Left hindlimb (tissue), 1 donor: ENCODE measurements around the gene CELA3B.
"Not testable (repeated sequence)": the region's sequence is repeated elsewhere in the genome, so short reads cannot be mapped to it uniquely, and the experiment has no call there.

ENCODE experiments used
- DNase-seq: peaks from one replicate; pipeline ENCODE4 v3.0.0-alpha.2; 2018

CELA3B gene

DNA sequence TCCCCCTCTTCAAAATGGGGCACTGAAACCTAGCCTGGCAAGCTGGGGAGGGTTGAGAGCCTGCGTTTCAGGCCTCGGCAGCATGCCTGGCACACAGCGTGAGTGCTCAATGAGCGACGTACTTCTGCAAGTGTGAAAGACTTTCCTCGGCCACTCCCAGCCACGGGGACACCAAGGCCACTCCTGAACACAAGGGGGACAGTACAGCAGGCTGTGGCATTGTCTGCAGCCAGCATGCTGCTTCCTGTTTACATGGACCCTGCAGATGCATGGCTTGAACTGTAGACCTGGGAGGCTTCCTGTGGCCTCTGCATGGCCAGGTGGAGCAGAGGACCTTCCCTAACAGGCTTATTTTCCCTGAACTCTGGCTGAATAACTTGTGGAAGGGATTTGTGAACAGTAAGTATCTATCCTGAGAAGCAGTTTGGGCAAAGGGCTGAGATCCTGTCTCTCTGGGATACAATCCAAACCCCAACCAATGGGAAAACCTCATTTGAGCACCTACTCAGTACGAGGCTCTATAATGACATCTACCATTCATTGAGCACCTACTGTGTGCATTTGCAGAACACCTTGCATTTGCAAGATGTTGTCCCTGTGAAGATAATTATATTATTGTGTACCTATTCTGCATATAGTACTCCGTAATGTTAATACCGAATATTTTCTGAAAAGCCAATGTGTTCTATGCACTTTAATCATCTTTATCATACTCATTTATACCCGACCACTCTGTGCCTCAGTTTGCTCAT, 29.8 kb upstream of the CELA3B start:
- DNase-seq, result peak; percentile 17

- DNase-seq, result no peak
These were observed 26.1 kb upstream of the CELA3B start for GRCh38 chr1:21950734-21951133.

GRCh38 chr1:21951226-21951870, 25.5 kb upstream of the CELA3B start:
- no peak for DNase-seq

DNA sequence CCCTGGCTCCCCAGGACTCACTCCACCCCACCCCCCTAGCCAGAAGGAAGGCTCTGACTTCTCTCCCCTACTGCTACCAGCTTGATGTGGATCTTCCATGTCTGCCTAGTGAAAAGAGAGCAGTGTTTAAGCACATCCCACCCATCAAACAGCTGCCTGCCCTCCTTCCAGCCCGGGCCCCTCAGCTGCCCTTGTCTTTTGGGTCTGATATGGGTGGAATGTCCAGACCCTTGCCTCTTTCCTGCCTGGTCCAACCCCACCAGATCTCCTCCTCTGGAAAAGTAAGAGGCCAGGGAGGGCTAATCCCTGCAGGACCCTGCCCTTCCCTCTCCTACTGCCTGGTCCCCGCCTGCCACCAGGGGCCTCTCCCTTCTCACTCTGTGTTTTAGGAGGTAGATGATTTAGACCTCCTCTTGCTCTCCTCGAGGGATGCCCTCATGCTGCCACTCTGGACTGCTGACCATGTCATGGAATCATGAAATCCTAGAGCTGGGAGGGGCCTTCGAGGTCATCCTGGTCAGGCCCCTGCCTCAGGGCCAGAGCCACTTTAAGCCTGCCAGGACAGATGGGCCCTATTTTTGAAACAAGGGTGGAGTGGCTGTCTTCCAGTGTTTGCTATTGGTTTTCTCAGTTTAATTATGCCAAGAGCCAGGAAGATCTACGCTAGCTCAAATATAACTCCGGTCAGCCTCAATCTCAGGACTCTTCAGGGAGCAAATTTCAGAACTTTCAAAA, 23.9 kb upstream of the CELA3B start:
- no peak for DNase-seq

GRCh38 chr1:21955058-21955457, 21.8 kb upstream of the CELA3B start:
- no peak for DNase-seq

DNA sequence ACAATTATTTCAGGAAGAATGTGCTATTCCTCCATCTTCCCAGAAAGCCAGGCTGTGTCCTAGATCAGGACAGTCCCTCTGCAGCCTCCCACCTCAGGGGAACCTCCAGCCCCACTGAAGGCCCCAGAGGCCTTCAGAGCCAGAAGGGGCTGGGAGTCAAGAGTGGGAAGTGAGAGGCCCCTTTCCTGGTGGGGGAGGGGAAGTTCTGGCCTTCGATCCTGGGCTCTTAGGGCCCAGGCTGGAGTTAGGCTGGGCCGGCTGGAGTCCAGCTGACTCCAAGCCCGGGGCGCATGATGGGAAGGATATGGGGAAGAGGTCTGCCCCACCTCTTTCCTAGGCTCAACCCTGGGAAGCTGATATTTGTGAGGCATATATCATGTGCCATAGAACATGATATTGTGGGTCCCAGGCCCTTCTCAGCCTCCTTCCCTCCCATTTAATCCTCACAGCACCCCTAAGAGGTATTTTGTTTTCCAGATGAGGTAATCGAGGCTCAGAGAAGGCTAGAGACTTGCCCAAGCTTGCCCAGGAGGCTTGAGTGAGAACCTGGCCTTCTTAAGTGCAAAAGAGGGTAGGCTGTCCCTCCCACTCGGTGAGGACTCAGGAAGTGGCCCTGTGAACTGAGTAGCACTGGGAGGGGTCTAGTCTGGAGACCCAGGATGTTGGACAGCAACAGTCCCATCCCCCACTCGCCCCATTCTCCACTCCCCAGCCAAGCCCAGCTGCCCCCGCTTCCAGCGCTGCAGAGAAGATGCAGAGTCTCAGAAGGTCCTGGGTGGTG, 21.1 kb upstream of the CELA3B start:
- no peak for DNase-seq

DNA sequence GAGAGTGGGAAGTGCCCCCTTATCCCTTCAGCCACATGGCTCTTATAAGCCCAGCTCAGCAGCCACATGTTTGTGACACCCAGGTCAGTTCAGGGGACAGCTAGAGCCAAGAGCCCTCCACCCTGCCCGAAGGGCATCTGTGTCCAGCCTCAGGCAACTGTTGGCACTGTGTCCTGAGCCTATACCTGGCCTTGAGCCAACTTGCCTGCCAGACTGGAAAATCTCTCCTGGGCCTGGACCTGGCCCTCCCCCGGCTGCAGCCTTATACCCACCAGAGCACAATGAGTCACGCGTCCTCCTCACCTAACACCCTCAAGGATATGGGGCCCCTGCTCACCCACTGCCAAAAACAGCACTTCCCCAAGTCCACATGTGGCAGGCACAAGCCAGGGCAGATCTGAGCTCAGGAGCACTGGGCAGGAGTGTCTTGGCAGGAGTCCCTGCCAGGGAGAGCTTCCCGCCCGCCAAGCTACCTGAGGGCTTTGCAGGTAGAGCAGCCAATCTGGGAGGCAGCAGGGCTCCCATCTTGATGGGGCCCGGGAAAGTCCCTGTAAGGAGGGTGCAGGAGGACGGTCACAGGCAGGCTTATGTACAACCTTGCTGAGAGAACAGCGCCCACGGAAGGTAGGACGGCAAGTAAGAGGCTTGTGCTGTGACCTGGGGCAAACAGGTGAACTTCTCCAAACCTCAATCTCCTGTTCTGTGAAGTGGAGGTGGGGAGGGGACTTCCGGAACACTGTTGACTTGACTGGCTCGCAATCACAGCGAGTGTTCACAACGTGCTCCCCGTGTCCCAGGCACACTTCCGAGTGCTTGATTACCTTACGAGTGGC, 19.9 kb upstream of the CELA3B start:
- DNase-seq, result no peak

DNA sequence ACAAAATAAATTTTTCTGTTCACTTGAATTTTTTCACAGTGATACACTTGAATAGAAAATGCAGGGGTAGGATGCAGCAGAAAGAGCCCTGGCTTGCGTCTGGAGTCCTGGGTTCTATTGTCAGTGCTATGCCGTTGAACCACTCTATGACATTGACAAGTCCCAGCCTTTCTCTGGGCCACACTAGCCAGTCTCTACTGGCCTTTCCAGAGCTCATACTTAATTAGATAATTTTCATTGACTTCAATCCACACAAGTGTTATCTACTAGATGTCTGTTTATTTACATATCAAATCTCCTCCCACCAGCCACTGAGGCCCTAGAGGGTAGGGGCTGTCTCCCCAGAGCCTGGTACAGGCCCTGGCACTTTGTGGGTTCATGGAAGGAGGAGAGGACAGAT, 15.5 kb upstream of the CELA3B start:
- no peak for DNase-seq

DNA sequence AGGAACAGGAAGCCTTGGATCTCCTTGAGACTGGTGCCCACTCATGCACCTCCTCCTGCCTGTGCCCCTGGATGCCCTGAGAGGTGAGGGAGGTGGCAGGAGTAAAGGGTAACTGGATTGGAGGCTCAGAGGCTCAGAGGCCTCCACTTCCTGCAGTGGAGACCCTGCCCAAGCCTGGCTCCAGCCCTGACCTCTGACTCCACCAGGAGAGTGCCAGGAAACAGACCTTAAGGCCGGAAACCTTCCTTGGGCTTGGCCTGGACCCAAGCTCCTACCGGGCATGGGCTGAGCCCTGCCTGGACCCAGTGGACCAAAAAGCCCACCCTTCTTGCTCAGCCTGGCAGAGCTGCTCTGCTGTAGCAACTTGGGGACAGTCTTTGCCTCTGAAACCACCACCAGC, 15.0 kb upstream of the CELA3B start:
- no peak for DNase-seq

DNA sequence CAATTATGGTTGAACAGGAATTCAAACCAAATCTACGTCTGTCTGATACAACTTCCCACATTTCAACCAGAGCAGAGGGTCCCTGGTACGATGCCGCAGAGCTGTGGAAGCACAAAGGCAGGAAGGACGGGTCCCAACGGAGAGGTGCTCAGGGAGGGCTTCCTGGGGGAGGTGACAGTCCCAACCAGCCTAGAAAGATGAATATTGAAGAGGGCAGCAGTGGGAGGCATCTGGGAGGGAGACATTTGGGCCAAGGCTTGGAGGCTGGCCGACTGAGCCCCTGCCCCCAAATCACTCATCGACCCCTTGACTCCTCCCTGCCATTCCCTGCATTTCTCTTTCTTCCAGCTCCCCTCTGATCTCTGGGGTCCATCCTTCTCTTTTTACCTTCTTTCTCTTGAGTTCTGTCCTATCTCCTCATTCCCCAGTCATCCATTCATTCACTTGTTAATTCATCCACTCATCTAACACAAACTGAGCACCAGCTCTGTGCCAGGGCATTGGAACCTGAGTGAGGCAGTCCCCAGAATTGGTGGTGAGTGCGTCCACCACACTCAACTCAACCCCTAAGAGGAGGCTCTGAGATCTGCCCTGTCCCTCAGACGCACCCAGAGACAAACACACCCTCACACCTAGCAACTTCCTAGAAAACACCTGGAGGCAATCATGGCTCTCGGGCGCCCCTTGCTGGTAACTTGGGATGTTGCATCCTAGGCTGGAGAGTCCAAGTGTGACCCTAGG, 13.2 kb upstream of the CELA3B start:
- peak; percentile 80 for DNase-seq

DNA sequence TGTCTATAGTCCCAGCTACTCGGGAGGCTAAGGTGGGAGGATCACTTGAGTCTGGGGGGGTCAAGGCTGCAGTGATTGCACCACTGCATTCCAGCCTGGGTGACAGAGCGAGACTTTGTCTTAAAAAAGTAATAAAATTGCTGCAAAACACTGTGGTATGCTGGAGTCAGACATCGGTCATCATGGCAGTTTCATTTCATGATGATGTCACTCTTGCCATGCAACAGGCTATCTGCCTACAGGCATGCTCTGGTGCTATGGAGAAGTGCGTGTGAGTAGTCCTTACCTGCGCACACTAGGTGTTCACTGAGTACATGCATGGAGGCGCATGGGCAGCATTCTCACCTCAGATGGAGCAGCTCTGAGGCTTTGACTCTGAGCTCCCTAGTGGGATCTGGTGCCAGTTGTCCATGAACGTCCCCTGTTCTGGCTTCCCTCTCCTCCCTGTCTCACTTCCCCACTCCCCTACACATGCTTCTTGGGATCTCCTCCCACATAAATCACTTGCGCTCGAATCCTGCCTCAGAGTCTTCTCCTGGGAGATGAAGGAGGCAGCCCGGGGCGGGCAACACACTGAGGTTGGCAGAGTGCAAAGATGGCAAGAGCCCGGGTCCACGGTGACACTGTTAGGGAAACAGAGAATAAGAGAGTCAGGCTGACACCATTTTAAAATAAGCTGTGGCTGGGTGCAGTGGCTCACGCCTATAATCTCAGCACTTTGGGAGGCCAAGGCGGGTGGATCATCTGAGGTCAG, 10.4 kb upstream of the CELA3B start:
- DNase-seq, result no peak

- not testable (repeated sequence) for DNase-seq
These were observed 9.6 kb upstream of the CELA3B start for GRCh38 chr1:21967216-21967615.

DNA sequence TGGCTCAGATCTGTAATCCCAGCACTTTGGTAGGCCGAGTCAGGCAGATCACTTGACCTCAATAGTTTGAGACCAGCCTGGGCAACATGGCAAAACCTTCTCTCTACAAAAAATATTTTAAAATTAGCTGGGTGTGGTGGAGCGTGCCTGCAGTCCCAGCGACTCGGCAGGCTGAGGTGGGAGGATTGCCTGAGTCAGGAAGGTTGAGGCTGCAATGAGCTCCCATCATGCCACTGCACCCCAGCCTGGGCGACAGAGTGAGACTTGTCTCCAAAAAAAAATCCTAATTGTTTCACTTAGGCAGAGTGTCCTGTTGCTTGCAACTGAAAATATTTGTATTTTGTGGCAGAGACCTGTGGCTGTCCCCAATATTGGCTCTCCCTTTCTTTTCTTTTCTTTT, 7.8 kb upstream of the CELA3B start:
- DNase-seq, result not testable (repeated sequence)

DNA sequence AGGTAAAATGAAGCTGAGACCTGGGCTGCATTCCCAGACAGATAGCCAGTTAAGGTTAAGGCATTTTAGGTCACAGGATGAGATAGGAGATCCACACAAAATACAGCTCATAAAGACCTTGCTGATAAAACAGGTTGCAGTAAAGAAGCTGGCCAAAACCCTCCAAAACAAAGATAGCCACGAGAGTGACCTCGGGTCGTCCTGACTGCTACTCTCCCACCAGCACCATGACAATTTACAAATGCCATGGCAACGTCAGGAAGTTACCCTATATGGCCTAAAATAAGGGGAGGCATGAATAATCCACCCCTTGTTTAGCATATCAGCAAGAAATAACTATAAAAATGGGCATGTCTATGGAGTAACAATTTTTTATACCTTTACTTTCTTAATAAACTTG, 6.3 kb upstream of the CELA3B start:
- DNase-seq, result not testable (repeated sequence)

GRCh38 chr1:21972973-21973441, 3.8 kb upstream of the CELA3B start:
- DNase-seq, result not testable (repeated sequence)

- not testable (repeated sequence) for DNase-seq
These were observed 2.9 kb upstream of the CELA3B start for GRCh38 chr1:21973948-21974347.

DNA sequence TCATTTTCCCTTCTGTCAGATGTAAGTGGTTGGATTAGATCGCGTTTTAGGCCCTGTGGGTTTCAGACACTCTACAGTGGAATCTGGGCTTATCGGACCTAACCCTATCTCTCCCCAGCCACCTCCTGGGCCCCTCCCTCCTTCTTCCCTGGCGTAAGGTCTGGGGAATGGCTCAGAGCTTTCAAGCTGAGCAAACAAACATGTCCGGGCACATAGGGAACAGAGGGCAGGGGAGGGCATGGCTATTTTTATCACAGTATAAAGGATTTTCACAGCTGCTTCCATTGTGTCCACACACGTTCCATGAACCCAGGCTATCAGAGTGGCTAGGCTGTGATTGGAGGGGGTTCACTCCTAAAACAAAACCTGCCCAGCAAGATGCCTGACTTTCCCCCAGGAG, 2.1 kb upstream of the CELA3B start:
- DNase-seq, result not testable (repeated sequence)

DNA sequence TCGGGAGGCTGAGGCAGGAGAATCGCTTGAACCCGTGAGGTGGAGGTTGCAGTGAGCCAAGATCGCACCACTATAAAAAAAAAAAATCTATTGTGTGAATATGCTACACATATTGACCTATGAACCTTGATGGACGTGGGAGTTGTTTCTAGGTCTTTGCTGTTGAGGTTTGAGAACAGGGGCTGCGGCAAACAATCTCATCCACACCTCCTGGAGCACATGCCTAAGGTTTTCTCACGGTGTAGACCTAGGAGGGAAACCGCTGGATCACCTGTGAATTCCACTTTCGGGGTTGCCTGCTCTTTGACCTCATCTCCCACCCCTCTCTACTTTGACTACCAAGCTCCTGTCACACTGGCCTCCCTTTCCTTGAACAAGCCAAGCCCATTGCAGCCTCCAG, 1.5 kb upstream of the CELA3B start:
- DNase-seq, result not testable (repeated sequence)

GRCh38 chr1:21978209-21978608, 1.4 kb downstream of the CELA3B start:
- not testable (repeated sequence) for DNase-seq

- not testable (repeated sequence) for DNase-seq
These were observed 3.8 kb downstream of the CELA3B start for GRCh38 chr1:21980515-21981220.
